Measurements from ENCODE around the gene SEC14L2.
"Not testable (repeated sequence)": the region's sequence is repeated elsewhere in the genome, so short reads cannot be mapped to it uniquely, and the experiment has no call there.

The SEC14L2 gene

GRCh38 chr22:30459181-30460052 is 62.6 kb downstream of the SEC14L2 start:
- Histone ChIP-seq H3K4me1 (ENCODE audit: insufficient read depth, low read length, severe bottlenecking) (no peaks in the 10 kb centered on the region), H3K4me2 (ENCODE audit: low read length) (no peak overlapping the region), H3K9me2 (ENCODE audit: low read depth, low read length) (no peaks in the 10 kb centered on the region), H3K9ac (ENCODE audit: low read length) (no peak overlapping the region), H3F3A (ENCODE audit: insufficient read depth, low read length) (no peaks in the 10 kb centered on the region), H4K20me1 (ENCODE audit: insufficient read depth, low read length) (no peaks in the 10 kb centered on the region), H3K27me3 (ENCODE audit: insufficient read depth, low read length) (no peaks in the 10 kb centered on the region), H3K79me2 (ENCODE audit: insufficient read depth, low read length) (no peaks in the 10 kb centered on the region), H3K4me3 (ENCODE audit: low read depth, low read length, poor library complexity, severe bottlenecking) (no peak overlapping the region), H3K27ac (ENCODE audit: low read depth, low read length, poor library complexity, severe bottlenecking) (no peak overlapping the region), H2AFZ (ENCODE audit: low read length) (no peak overlapping the region), H3K9me3 (ENCODE audit: low read length) (no peaks in the 10 kb centered on the region), H3K36me3 (ENCODE audit: insufficient read depth, low read length) (no peaks in the 10 kb centered on the region)
- no peak for TF ChIP-seq CTCF (IDR thresholded peaks at IDR 0.05; ENCODE audit: low read length)
- no peak for TF ChIP-seq EZH2 (IDR thresholded peaks at IDR 0.05; ENCODE audit: borderline replicate concordance, low read length)

- Histone ChIP-seq H3K9me2 (ENCODE audit: low read depth, low read length) (no peaks in the 10 kb centered on the region), H4K20me1 (ENCODE audit: insufficient read depth, low read length) (no peaks in the 10 kb centered on the region), H3F3A (ENCODE audit: insufficient read depth, low read length) (no peaks in the 10 kb centered on the region), H3K4me3 (ENCODE audit: low read depth, low read length, poor library complexity, severe bottlenecking) (no peak overlapping the region), H3K9me3 (ENCODE audit: low read length) (no peaks in the 10 kb centered on the region), H3K27me3 (ENCODE audit: insufficient read depth, low read length) (no peaks in the 10 kb centered on the region), H3K4me2 (ENCODE audit: low read length) (no peak overlapping the region), H2AFZ (ENCODE audit: low read length) (no peak overlapping the region), H3K79me2 (ENCODE audit: insufficient read depth, low read length) (no peaks in the 10 kb centered on the region), H3K27ac (ENCODE audit: low read depth, low read length, poor library complexity, severe bottlenecking) (no peak overlapping the region), H3K36me3 (ENCODE audit: insufficient read depth, low read length) (no peaks in the 10 kb centered on the region), H3K9ac (ENCODE audit: low read length) (no peak overlapping the region), H3K4me1 (ENCODE audit: insufficient read depth, low read length, severe bottlenecking) (no peaks in the 10 kb centered on the region)
- TF ChIP-seq EZH2 (IDR thresholded peaks at IDR 0.05; ENCODE audit: borderline replicate concordance, low read length) (no peak), CTCF (IDR thresholded peaks at IDR 0.05; ENCODE audit: low read length) (no peak)
Measured at GRCh38 chr22:30460147-30460546, 63.3 kb downstream of the SEC14L2 start.

- H3K27me3 ChIP-seq (ENCODE audit: insufficient read depth, low read length); H4K20me1 ChIP-seq (ENCODE audit: insufficient read depth, low read length): not testable (repeated sequence)
Measured at GRCh38 chr22:30460555-30460954, 63.7 kb downstream of the SEC14L2 start.

GRCh38 chr22:30469165-30469564 is 72.3 kb downstream of the SEC14L2 start:
- Histone ChIP-seq H3K9me2 (ENCODE audit: low read depth, low read length) (no peaks in the 10 kb centered on the region), H3K4me3 (ENCODE audit: low read depth, low read length, poor library complexity, severe bottlenecking) (no peak overlapping the region), H3K9ac (ENCODE audit: low read length) (no peak overlapping the region), H3K36me3 (ENCODE audit: insufficient read depth, low read length) (no peaks in the 10 kb centered on the region), H3K9me3 (ENCODE audit: low read length) (no peaks in the 10 kb centered on the region), H2AFZ (ENCODE audit: low read length) (no peak overlapping the region), H3K4me1 (ENCODE audit: insufficient read depth, low read length, severe bottlenecking) (no peaks in the 10 kb centered on the region), H3F3A (ENCODE audit: insufficient read depth, low read length) (no peaks in the 10 kb centered on the region), H4K20me1 (ENCODE audit: insufficient read depth, low read length) (no peaks in the 10 kb centered on the region), H3K27me3 (ENCODE audit: insufficient read depth, low read length) (no peaks in the 10 kb centered on the region), H3K79me2 (ENCODE audit: insufficient read depth, low read length) (no peaks in the 10 kb centered on the region), H3K27ac (ENCODE audit: low read depth, low read length, poor library complexity, severe bottlenecking) (no peak overlapping the region), H3K4me2 (ENCODE audit: low read length) (no peak overlapping the region)
- TF ChIP-seq EZH2 (IDR thresholded peaks at IDR 0.05; ENCODE audit: borderline replicate concordance, low read length) (no peak), CTCF (IDR thresholded peaks at IDR 0.05; ENCODE audit: low read length) (no peak)

More at GRCh38 chr22:30460555-30460954, 63.7 kb downstream of the SEC14L2 start:
- H3K4me1 ChIP-seq (ENCODE audit: insufficient read depth, low read length, severe bottlenecking); H3F3A ChIP-seq (ENCODE audit: insufficient read depth, low read length); H3K4me2 ChIP-seq (ENCODE audit: low read length); H3K79me2 ChIP-seq (ENCODE audit: insufficient read depth, low read length); H3K9me3 ChIP-seq (ENCODE audit: low read length); H3K9me2 ChIP-seq (ENCODE audit: low read depth, low read length); H2AFZ ChIP-seq (ENCODE audit: low read length); H3K27ac ChIP-seq (ENCODE audit: low read depth, low read length, poor library complexity, severe bottlenecking); H3K36me3 ChIP-seq (ENCODE audit: insufficient read depth, low read length); H3K9ac ChIP-seq (ENCODE audit: low read length); H3K4me3 ChIP-seq (ENCODE audit: low read depth, low read length, poor library complexity, severe bottlenecking): not testable (repeated sequence)
